ENCODE measurements around the gene NFIC. TPM values are rescaled to one million over a fixed set of nuclear protein-coding genes. Genes with fewer than 3 reads are reported as not detected.

The NFIC gene
- total RNA-seq, 2 donors from 2014 or later, result 111 to 196 TPM

DNA sequence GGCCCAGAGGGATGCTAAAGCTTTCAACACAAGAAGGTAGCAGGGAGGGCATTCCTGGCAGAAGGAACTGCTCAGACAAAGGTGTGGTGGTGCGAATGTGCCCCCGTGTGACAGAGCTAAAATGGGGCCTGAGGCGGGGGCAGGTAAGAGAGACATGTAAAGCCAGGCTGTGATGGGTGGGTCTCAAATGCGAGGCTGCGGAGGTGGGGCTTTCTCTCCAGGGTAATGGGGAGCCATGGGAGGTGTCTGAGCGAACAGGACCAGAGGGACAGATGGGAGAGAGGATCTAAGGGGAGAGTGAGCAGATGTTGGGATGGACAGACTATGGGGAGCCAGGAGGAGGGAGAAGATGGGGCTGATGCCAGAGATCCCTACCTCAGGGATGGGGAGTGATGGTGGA is 44.7 kb upstream of the NFIC start:
- no peaks in the 10 kb centered on the region for H3K27me3 ChIP-seq
- no peaks in the 10 kb centered on the region for H3K4me1 ChIP-seq
- DNase-seq (ENCODE audit: low spot score), result no peak
- TF ChIP-seq, protein P1, sequence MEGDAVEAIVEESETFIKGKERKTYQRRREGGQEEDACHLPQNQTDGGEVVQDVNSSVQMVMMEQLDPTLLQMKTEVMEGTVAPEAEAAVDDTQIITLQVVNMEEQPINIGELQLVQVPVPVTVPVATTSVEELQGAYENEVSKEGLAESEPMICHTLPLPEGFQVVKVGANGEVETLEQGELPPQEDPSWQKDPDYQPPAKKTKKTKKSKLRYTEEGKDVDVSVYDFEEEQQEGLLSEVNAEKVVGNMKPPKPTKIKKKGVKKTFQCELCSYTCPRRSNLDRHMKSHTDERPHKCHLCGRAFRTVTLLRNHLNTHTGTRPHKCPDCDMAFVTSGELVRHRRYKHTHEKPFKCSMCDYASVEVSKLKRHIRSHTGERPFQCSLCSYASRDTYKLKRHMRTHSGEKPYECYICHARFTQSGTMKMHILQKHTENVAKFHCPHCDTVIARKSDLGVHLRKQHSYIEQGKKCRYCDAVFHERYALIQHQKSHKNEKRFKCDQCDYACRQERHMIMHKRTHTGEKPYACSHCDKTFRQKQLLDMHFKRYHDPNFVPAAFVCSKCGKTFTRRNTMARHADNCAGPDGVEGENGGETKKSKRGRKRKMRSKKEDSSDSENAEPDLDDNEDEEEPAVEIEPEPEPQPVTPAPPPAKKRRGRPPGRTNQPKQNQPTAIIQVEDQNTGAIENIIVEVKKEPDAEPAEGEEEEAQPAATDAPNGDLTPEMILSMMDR (IDR thresholded peaks at IDR 0.05), result no peak
- no peak overlapping the region for H3K4me3 ChIP-seq
- H3K36me3 ChIP-seq, result no peaks in the 10 kb centered on the region
- H3K27ac ChIP-seq, result no peak overlapping the region
- H3K9me3 ChIP-seq, result no peaks in the 10 kb centered on the region

DNA sequence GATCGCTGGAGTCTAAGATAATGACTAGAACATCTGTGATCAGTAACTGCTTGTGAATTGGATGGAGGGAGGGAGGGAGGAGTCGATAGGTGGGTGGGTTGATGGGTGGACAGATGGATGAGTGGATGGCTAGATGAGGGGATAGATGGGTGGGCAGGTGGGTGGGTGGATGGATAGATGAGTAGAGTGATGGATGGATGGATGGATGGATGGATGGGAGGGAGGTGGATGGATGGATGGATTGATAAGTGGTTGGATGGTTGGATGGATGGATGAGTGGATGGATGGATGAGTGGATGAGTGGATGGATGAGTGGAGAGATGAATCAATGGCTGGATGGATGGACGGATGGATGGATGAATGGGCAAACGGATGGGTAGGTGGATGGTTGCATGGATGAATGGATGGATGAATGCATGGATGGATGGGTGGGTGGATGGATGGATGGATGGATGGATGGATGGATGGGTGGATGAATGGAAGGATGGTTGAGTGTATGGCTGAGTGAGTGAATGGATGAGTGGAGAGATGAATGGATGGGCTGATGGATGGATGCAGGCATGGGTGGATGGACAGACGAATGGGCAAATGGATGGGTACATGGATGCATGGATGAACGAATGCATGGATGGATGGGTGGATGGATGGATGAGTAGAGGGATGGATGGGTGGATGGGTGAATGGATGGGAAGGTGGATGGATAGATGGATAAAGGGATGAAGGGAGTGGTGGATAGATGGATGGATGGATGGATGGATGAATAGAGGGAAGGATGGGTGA is 44.0 kb upstream of the NFIC start:
- DNase-seq (ENCODE audit: low spot score), result no peak
- Histone ChIP-seq H3K27ac (no peak overlapping the region), H3K27me3 (no peaks in the 10 kb centered on the region), H3K4me3 (no peak overlapping the region), H3K36me3 (no peaks in the 10 kb centered on the region), H3K9me3 (no peaks in the 10 kb centered on the region), H3K4me1 (no peaks in the 10 kb centered on the region)
- TF ChIP-seq, protein P1 (IDR thresholded peaks at IDR 0.05), result no peak

DNA sequence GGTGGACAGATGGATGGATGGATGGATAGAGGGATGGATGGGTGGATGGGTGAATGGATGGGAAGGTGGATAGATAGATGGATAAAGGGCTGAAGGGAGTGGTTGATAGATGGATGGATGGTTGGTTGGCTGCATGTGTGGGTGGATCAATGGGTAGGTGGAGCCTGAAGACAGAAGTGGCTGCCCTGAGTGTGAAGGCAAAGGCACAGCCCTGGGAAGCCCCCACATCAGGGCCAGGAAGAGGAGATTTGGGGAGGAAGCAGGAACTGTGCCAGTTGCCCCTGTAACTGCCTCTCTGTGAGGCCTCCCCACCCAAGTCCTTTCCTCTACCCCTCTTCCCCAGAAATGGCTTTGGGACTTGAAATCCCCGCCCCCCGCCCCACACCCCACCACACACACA is 43.4 kb upstream of the NFIC start:
- H3K4me3 ChIP-seq, result no peak overlapping the region
- H3K9me3 ChIP-seq, result no peaks in the 10 kb centered on the region
- H3K27ac ChIP-seq, result no peak overlapping the region
- no peaks in the 10 kb centered on the region for H3K36me3 ChIP-seq
- TF ChIP-seq, protein P1 (IDR thresholded peaks at IDR 0.05), result no peak
- no peak for DNase-seq (ENCODE audit: low spot score)
- H3K4me1 ChIP-seq, result no peaks in the 10 kb centered on the region
- no peaks in the 10 kb centered on the region for H3K27me3 ChIP-seq

DNA sequence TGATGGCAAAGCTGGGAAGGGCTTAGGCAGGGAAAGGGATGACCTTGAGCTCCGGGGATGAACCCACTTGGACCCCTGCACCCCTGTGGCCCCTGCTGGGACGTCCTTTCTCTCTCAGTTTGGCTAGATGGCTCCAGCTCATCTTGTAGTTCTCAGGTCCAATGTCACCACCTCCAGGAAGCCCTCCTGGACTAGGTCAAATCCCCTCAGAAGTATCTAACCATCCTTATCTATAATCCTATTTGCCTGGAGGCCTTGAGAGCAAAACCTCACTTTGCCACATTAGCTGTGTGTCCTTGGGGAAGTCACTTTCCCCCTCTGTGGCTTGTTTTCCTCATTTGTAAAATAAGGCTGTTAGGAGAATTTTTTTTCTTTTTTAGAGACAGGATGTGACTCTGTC is 42.7 kb upstream of the NFIC start:
- Histone ChIP-seq H3K27ac (no peak overlapping the region), H3K9me3 (no peaks in the 10 kb centered on the region), H3K4me3 (no peak overlapping the region), H3K36me3 (no peaks in the 10 kb centered on the region), H3K4me1 (no peaks in the 10 kb centered on the region), H3K27me3 (no peaks in the 10 kb centered on the region)
- DNase-seq (ENCODE audit: low spot score), result no peak
- TF ChIP-seq, protein P1 (IDR thresholded peaks at IDR 0.05), result no peak

DNA sequence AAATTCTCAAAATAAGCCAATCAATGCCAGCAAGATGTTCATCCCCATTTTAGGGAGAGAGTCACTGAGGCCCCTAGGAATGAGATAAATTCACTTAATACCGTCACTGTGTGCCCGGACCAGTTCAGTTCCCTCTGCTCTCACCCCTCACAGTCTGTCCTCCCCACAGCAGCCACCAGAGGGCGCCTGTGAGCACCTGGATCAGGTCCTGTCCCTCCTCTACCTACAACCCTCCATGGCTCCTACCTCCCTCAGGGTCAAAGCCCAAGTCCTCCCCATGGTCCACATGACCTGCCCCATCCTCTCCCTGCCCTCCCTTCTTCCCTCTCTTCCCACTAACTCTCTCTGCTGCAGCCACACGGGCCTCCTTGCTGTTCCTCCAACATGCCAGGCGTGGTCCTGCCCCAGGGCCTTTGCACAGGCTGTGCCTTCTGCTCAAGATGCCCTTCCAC is 42.0 kb upstream of the NFIC start:
- no peak for DNase-seq (ENCODE audit: low spot score)

More for the DNA sequence above, 42.0 kb upstream of the NFIC start:
- no peaks in the 10 kb centered on the region for H3K36me3 ChIP-seq
- TF ChIP-seq, protein P1 (IDR thresholded peaks at IDR 0.05), result peak; percentile 42 to 75
- no peak overlapping the region for H3K27ac ChIP-seq
- no peaks in the 10 kb centered on the region for H3K9me3 ChIP-seq
- H3K4me1 ChIP-seq, result no peaks in the 10 kb centered on the region
- no peaks in the 10 kb centered on the region for H3K27me3 ChIP-seq
- H3K4me3 ChIP-seq, result no peak overlapping the region
